Ishikawa (cell line): ENCODE measurements around the gene PGP.
A peak's percentile ranks its signal among the peaks of the same experiment; 100 is the strongest.

Experiments used
- CEBPB ChIP-seq: IDR thresholded peaks from 2 replicates; pipeline ENCODE4 v1.6.1; 2012
- CREB1 ChIP-seq: IDR thresholded peaks from 2 replicates; pipeline ENCODE4 v1.6.1; 2012; ENCODE audit warnings: low read depth
- EGR1 ChIP-seq: IDR thresholded peaks from 2 replicates; pipeline ENCODE4 v1.6.1; 2012
- EP300 ChIP-seq: IDR thresholded peaks from 2 replicates; pipeline ENCODE4 v1.6.1; 2012; ENCODE audit warnings: borderline replicate concordance
- FOXM1 ChIP-seq: IDR thresholded peaks from 2 replicates; pipeline ENCODE4 v1.6.1; 2012; ENCODE audit warnings: low read depth, borderline replicate concordance
- NFIC ChIP-seq: IDR thresholded peaks from 2 replicates; pipeline ENCODE4 v1.6.1; 2012
- RAD21 ChIP-seq: IDR thresholded peaks from 2 replicates; pipeline ENCODE4 v1.6.1; 2012; ENCODE audit warnings: low read depth
- REST ChIP-seq: IDR thresholded peaks from 2 replicates; pipeline ENCODE4 v1.6.1; 2012; ENCODE audit warnings: low read depth, mild to moderate bottlenecking
- TAF1 ChIP-seq: IDR thresholded peaks from 2 replicates; pipeline ENCODE4 v1.6.1; 2012; ENCODE audit warnings: low read depth, mild to moderate bottlenecking
- TCF12 ChIP-seq: IDR thresholded peaks from 2 replicates; pipeline ENCODE4 v1.6.1; 2012; ENCODE audit warnings: low read depth
- TEAD4 ChIP-seq: IDR thresholded peaks from 2 replicates; pipeline ENCODE4 v1.6.1; 2012
- YY1 ChIP-seq: IDR thresholded peaks from 2 replicates; pipeline ENCODE4 v1.6.1; 2012; ENCODE audit warnings: low read depth
- ZBTB7A ChIP-seq: IDR thresholded peaks from 2 replicates; pipeline ENCODE4 v1.6.1; 2012; ENCODE audit warnings: low read depth
- TF ChIP-seq, protein P1 (sequence below): IDR thresholded peaks from 2 replicates; pipeline ENCODE4 v1.6.1; 2012

The PGP gene

DNA sequence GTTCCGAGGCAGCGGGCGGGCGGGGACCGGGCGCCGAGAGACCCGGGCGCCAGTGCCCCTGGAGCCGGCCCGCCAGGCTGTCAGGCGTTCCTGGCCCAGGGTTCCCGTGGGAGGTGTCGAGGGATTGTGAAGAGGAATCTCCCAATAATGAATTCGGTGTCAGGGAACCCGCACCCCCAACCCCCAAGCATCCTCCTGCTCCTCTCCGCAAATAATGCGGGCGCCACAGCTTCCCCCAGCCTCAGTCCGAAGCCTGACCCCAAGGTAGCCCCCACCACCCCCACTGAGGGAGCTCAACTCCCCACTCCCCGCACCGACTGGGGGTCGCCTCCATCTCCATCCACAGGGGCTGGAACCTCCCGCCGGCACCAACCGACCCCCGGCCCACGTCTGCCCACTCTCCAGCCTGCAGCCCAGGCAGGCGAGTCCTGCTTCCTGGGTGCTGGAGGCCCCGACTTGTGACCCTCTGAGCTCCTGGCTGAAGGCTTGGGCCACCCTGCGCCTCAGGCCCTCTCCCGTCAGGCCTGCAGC, 17.6 kb downstream of the PGP start:
- TF ChIP-seq EP300 (no peak), TCF12 (no peak), CREB1 (no peak), ZBTB7A (no peak), RAD21 (no peak), TAF1 (no peak), CEBPB (no peak), YY1 (no peak), EGR1 (no peak), TEAD4 (no peak), REST (no peak)
- TF ChIP-seq, protein P1, sequence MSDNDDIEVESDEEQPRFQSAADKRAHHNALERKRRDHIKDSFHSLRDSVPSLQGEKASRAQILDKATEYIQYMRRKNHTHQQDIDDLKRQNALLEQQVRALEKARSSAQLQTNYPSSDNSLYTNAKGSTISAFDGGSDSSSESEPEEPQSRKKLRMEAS, result no peak

DNA sequence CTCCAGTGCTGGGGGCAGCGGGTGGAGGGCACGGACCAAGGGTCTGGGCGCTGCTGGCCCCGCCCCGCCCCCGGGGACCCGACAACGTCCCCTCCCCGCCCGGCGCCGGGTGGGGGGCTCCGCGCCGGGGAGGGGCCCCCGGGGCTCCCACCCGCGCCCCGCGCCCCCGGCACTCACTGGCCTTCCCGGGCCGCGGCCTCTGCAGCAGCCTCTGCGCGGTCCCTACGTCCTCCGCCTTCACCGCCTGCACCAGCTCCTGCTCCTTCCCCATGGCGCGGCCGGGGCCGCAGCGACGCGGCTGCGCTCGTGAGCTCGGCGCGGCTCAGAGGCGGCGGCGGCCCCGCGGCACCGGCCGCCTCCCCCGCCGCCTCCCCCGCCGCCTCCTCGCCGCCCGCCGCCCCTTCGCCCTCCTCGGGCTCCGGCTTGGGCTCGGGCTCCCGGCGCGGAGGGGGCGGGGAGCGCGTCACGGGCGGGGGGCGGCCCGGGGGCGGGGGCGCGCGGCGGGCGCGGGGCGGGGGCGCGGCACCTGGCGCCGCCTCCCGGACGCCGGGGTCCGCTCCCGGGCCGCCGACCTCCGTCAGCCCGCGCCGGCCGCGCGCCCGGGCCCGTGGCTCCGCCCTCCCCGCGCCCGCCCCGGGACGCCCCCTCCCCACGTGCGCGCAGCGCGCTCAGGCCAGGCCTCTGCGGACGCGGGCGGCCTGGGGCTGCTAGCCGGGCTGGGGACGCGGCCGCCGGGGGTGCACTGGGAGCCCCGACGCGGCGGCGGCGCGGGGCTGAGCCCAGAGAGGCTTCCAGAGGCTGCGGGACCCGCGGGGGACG, 18.3 kb downstream of the PGP start, which contains the start of gene CASKIN1:
CASKIN1 (minus strand) TSS at position 444 of the 819 bp plus-strand sequence; CDS start at position 271, 173 bp downstream.
- TF ChIP-seq FOXM1, result no peak
- TF ChIP-seq, protein P1, result 0 out of 2 replicates have a peak, but pooled peaks have one; percentile 29

GRCh38 chr16:2195322-2196161, 19.1 kb downstream of the PGP start:
- no peak for TF ChIP-seq EP300
- TF ChIP-seq FOXM1, result no peak
- TF ChIP-seq ZBTB7A, result no peak
- no peak for TF ChIP-seq CREB1
- no peak for TF ChIP-seq YY1
- no peak for TF ChIP-seq NFIC
- no peak for TF ChIP-seq TEAD4
- TF ChIP-seq REST, result no peak
- no peak for TF ChIP-seq TAF1
- TF ChIP-seq RAD21, result no peak

DNA sequence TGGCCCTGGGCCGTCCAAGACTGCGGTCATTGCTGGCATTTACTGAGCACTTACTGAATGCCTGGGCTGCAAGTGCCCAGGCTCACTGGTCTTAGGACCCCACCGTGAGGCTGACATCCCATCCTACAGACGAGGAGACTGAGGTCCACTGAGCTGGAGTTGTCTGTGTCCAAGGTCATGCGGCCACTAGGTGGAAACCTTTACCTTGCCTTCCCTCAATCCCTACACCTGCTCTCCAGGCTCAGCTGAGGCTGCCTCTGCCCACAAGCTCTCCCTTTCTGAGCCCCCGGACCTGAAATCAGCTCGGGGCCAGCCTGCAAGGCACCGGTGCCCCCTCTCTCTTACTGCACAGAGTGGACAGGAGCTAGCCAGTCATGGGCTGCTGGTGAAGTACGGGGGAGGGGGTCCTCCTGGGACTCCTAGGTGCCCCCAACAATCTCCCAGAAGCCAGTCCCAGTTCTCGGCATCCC, 19.8 kb downstream of the PGP start:
- TF ChIP-seq REST, result no peak
- TF ChIP-seq EGR1, result no peak
- TF ChIP-seq RAD21, result peak; percentile 79
- TF ChIP-seq, protein P1, result 0 out of 2 replicates have a peak, but pooled peaks have one; percentile 9
